Measurements from ENCODE around the gene PPP1R8. TPM values are rescaled to one million over a fixed set of nuclear protein-coding genes. Genes with fewer than 3 reads are reported as not detected.

PPP1R8 gene
- total and polyA plus RNA-seq, 2 experiments from 2014 or later = 13.2 to 47.1 TPM

DNA sequence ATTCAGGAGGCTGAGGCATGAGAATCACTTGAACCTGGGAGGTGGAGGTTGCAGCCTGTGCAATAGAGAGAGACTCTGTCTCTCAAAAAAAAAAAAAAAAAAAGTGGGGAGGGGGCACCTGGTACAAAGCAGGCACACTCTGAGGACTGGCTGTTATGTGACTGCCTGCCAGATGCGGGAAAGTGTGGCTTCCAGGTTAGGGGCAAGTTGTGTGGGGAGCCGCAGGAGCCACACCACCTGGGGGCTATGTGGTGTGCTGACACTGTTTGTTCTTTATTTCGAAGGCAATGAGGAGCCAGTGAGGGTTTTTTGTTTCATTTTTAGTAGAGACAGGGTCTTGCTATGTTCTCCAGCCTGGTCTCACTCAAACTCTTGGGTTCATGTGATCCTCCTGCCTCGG, 47.5 kb downstream of the PPP1R8 start:
- no peaks in the 10 kb centered on the region for H3K36me3 ChIP-seq
- H3K4me3 ChIP-seq = no peak overlapping the region
- no peak for DNase-seq (ENCODE audit: low read depth in 1 of 2, low spot score in 1 of 2)
- TF ChIP-seq, protein P1, sequence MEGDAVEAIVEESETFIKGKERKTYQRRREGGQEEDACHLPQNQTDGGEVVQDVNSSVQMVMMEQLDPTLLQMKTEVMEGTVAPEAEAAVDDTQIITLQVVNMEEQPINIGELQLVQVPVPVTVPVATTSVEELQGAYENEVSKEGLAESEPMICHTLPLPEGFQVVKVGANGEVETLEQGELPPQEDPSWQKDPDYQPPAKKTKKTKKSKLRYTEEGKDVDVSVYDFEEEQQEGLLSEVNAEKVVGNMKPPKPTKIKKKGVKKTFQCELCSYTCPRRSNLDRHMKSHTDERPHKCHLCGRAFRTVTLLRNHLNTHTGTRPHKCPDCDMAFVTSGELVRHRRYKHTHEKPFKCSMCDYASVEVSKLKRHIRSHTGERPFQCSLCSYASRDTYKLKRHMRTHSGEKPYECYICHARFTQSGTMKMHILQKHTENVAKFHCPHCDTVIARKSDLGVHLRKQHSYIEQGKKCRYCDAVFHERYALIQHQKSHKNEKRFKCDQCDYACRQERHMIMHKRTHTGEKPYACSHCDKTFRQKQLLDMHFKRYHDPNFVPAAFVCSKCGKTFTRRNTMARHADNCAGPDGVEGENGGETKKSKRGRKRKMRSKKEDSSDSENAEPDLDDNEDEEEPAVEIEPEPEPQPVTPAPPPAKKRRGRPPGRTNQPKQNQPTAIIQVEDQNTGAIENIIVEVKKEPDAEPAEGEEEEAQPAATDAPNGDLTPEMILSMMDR (IDR thresholded peaks at IDR 0.05; ENCODE audit: low read depth, low read length) = no peak
- H3K27ac ChIP-seq = no peak overlapping the region
- no peaks in the 10 kb centered on the region for H3K4me1 ChIP-seq (ENCODE audit: low read depth)
- peaks cover 5% of the 10 kb centered on the region for H3K27me3 ChIP-seq
- H3K9me3 ChIP-seq (ENCODE audit: low read depth) = no peaks in the 10 kb centered on the region

DNA sequence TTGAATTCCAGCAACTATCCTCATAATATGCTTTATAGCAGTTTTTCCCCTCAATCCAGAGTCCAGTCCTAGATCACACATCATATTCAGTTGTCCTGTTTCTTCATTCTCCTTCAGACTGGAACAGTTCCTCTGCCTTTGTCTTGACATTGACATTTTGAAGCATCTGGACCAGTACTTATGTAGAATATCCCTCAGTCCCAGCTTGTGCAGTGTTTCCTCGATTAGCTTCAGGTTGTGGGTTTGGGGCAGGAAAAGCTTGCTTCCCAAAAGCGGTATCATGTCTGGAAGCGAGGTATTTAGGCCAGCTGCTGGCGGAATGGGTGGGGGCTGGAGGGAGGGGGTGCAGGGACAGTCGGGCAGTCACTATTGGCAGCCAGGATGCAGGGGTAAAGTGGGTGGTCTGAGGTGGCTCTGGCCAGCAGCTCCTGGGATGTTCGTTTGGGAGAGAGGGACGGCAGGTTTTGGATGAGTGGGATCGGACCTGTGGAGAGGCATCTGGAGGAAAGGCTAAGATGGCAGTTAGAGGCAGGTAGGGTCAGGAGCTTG, 48.3 kb downstream of the PPP1R8 start:
- Histone ChIP-seq H3K9me3 (ENCODE audit: low read depth) (no peaks in the 10 kb centered on the region), H3K27me3 (no peaks in the 10 kb centered on the region), H3K36me3 (no peaks in the 10 kb centered on the region), H3K27ac (no peak overlapping the region), H3K4me3 (no peak overlapping the region), H3K4me1 (ENCODE audit: low read depth) (no peaks in the 10 kb centered on the region)
- TF ChIP-seq, protein P1 (IDR thresholded peaks at IDR 0.05; ENCODE audit: low read depth, low read length) = no peak
- DNase-seq (ENCODE audit: low read depth in 1 of 2, low spot score in 1 of 2) = no peak

DNA sequence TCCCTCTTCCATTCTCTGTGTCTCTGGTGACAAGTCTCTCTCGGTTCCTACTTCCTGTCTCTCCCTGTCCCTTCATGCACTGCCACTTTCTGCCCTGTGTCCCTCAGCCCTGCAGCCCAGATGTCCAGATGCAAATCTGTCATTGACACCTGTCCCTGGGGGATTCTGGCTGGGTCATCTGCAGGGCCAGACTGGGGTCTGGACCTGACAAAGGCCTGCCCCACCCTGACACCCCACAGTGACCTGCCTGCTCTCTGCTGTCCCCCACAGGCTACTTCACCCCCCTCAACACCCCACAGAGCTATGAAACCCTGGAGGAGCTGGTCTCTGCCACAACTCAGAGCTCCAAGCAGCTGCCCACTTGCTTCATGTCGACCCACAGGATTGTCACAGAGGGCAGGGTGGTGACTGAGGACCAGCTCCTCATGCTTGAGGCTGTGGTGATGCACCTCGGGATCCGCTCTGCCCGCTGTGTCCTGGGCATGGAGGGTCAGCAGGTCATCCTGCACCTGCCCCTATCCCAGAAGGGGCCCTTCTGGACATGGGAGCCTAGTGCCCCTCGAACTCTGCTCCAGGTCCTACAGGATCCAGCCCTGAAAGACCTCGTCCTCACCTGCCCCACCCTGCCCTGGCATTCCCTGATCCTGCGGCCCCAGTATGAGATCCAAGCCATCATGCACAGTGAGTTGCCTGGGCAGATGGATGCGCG, 48.9 kb downstream of the PPP1R8 start:
- no peak overlapping the region for H3K4me3 ChIP-seq
- H3K27ac ChIP-seq = no peak overlapping the region
- TF ChIP-seq, protein P1 (IDR thresholded peaks at IDR 0.05; ENCODE audit: low read depth, low read length) = no peak
- no peaks in the 10 kb centered on the region for H3K9me3 ChIP-seq (ENCODE audit: low read depth)
- H3K4me1 ChIP-seq (ENCODE audit: low read depth) = no peaks in the 10 kb centered on the region
- H3K36me3 ChIP-seq = no peaks in the 10 kb centered on the region
- no peak for DNase-seq (ENCODE audit: low read depth in 1 of 2, low spot score in 1 of 2)
- no peaks in the 10 kb centered on the region for H3K27me3 ChIP-seq

DNA sequence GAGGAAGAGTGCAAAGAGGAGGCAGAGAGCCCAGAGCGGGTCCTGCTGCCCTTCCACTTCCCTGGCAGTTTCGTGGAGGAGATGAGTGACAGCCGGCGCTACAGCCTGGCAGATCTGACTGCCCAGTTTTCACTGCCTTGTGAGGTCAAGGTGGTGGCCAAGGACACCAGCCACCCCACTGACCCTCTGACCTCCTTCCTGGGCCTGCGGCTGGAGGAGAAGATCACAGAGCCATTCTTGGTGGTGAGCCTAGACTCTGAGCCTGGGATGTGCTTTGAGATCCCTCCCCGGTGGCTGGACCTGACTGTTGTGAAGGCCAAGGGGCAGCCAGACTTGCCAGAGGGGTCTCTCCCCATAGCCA, 51.9 kb downstream of the PPP1R8 start:
- Histone ChIP-seq H3K4me1 (ENCODE audit: low read depth) (no peaks in the 10 kb centered on the region), H3K4me3 (no peak overlapping the region), H3K36me3 (no peaks in the 10 kb centered on the region), H3K9me3 (ENCODE audit: low read depth) (no peaks in the 10 kb centered on the region), H3K27me3 (no peaks in the 10 kb centered on the region), H3K27ac (no peak overlapping the region)
- TF ChIP-seq, protein P1 (IDR thresholded peaks at IDR 0.05; ENCODE audit: low read depth, low read length) = no peak
- no peak for DNase-seq (ENCODE audit: low read depth in 1 of 2, low spot score in 1 of 2)

DNA sequence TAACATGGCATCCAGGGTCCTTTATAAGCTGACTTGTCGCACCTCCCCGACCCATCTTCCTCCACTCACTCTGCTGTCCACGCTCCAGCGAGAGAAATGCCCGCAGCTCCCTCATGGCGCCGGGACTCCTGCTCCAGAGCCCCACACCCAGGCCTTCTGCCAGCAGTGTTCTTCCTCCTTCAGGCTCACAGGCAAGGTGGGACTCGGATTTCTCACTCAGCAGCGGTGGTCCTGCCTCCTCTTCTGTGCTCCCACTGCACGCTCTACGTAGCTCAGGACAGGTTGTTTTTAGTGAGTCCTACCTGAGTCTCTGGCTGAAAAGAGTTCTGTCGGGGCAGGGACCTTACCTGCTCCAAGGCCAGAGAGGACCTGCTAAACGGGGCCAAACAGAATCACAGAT, 53.0 kb downstream of the PPP1R8 start:
- no peak overlapping the region for H3K27ac ChIP-seq
- no peaks in the 10 kb centered on the region for H3K4me1 ChIP-seq (ENCODE audit: low read depth)
- DNase-seq (ENCODE audit: low read depth in 1 of 2, low spot score in 1 of 2) = no peak
- TF ChIP-seq, protein P1 (IDR thresholded peaks at IDR 0.05; ENCODE audit: low read depth, low read length) = no peak
- H3K4me3 ChIP-seq = no peak overlapping the region
- no peaks in the 10 kb centered on the region for H3K27me3 ChIP-seq
- no peaks in the 10 kb centered on the region for H3K9me3 ChIP-seq (ENCODE audit: low read depth)
- no peaks in the 10 kb centered on the region for H3K36me3 ChIP-seq

Measured in cardiac muscle cell (in vitro differentiated cells and primary cell).